HL-60 (cell line): ENCODE results near the gene ADGRA1.

Source experiments
- DNase-seq, 2 experiments: peaks; one replicate each; pipeline ENCODE4 v3.0.0-alpha.2; 2010 to 2020; ENCODE audit warnings: low read depth in 1 of 2, low spot score in 1 of 2
- H3K27ac ChIP-seq: fragments of 250-450 bp; sonication (Bioruptor Pico); replicated peaks from 2 replicates; pipeline ENCODE4 v1.5.1; 2020; ENCODE audit warnings: mild to moderate bottlenecking, moderate library complexity
- H3K27me3 ChIP-seq: fragments of 250-450 bp; sonication (Bioruptor Pico); 2 replicates; pipeline ENCODE4 v1.5.1; 2021; ENCODE audit warnings: mild to moderate bottlenecking, moderate library complexity; ENCODE audit not compliant: insufficient read depth, poor library complexity, severe bottlenecking
- H3K4me3 ChIP-seq: replicated peaks from 2 replicates; pipeline ENCODE4 v1.5.1; 2011; ENCODE audit warnings: mild to moderate bottlenecking, control low read depth, low read length; ENCODE audit not compliant: insufficient read depth
- GABPA ChIP-seq: IDR thresholded peaks from 2 replicates; pipeline ENCODE4 v1.6.1; 2012; ENCODE audit warnings: low read depth
- POLR2AphosphoS5 ChIP-seq: IDR thresholded peaks from 2 replicates; pipeline ENCODE4 v1.6.1; 2012; ENCODE audit warnings: low read depth
- SPI1 ChIP-seq: IDR thresholded peaks from 2 replicates; pipeline ENCODE4 v1.6.1; 2012; ENCODE audit warnings: low read depth, mild to moderate bottlenecking, borderline replicate concordance
- TF ChIP-seq, protein P1 (sequence below): IDR thresholded peaks from one replicate; pipeline ENCODE4 v1.5.1; 2011; ENCODE audit warnings: low read length, control low read depth, inconsistent platforms; ENCODE audit not compliant: insufficient read depth
- TF ChIP-seq, protein P2 (sequence below): IDR thresholded peaks from 2 replicates; pipeline ENCODE4 v1.6.1; 2012; ENCODE audit warnings: low read depth; ENCODE audit not compliant: insufficient replicate concordance

ADGRA1 gene

DNA sequence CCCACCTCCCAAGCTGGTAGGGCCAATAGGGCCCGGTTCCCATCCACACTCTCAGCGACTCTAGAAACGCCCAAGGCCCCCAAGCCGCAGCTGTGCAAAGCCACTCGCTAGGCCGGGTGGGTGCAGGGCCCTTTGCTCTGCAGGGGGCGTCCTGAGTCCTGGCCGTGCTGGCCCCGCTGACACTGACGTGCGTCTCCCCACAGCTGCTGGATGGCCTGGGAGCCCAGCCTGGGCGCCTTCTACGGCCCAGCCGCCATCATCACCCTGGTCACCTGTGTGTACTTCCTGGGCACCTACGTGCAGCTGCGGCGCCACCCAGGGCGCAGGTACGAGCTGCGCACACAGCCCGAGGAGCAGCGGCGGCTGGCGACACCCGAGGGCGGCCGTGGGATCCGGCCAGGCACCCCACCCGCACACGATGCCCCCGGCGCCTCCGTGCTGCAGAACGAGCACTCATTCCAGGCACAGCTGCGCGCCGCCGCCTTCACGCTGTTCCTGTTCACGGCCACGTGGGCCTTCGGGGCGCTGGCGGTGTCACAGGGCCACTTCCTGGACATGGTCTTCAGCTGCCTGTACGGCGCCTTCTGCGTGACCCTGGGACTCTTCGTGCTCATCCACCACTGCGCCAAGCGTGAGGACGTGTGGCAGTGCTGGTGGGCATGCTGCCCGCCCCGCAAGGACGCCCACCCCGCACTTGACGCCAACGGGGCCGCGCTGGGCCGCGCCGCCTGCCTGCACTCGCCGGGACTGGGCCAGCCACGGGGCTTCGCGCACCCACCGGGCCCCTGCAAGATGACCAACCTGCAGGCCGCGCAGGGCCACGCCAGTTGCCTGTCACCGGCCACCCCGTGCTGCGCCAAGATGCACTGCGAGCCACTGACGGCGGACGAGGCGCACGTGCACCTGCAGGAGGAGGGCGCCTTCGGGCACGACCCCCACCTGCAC lies 40.7 kb downstream of the ADGRA1 start:
- Histone ChIP-seq H3K27me3 (peaks cover 9% of the 10 kb centered on the region), H3K27ac (no peak overlapping the region), H3K4me3 (no peak overlapping the region)
- DNase-seq, result no peak
- no peak for TF ChIP-seq POLR2AphosphoS5

DNA sequence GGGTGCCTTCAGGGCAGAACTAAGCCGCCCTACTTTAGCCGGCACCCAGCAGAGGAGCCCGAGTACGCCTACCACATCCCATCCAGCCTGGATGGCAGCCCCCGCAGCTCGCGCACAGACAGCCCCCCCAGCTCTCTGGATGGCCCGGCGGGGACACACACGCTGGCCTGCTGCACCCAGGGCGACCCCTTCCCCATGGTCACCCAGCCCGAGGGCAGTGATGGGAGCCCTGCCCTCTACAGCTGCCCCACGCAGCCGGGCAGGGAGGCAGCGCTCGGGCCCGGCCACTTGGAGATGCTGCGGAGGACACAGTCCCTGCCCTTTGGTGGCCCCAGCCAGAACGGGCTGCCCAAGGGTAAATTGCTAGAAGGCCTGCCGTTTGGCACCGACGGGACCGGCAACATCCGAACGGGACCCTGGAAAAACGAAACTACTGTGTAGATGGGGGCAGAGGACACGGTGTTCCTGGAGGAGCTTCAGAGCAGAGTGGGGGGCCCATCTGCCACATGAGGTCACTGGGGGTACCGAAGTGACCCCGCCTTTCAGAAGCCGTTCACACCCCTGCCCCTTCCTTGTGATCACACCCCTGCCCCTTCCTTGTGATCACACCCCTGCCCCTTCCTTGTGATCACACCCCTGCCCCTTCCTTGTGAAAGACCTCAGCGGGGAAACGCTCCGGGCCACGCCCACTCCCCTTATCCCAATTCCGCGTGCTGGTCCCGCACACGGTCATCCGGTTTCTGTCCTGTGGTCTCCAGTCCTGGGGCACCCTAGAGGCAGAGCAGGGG lies 41.5 kb downstream of the ADGRA1 start:
- Histone ChIP-seq H3K27ac (no peak overlapping the region), H3K4me3 (no peak overlapping the region), H3K27me3 (peaks cover 2% of the 10 kb centered on the region)
- no peak for DNase-seq
- no peak for TF ChIP-seq POLR2AphosphoS5
- no peak for TF ChIP-seq GABPA
- TF ChIP-seq, protein P1, sequence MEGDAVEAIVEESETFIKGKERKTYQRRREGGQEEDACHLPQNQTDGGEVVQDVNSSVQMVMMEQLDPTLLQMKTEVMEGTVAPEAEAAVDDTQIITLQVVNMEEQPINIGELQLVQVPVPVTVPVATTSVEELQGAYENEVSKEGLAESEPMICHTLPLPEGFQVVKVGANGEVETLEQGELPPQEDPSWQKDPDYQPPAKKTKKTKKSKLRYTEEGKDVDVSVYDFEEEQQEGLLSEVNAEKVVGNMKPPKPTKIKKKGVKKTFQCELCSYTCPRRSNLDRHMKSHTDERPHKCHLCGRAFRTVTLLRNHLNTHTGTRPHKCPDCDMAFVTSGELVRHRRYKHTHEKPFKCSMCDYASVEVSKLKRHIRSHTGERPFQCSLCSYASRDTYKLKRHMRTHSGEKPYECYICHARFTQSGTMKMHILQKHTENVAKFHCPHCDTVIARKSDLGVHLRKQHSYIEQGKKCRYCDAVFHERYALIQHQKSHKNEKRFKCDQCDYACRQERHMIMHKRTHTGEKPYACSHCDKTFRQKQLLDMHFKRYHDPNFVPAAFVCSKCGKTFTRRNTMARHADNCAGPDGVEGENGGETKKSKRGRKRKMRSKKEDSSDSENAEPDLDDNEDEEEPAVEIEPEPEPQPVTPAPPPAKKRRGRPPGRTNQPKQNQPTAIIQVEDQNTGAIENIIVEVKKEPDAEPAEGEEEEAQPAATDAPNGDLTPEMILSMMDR, result no peak

DNA sequence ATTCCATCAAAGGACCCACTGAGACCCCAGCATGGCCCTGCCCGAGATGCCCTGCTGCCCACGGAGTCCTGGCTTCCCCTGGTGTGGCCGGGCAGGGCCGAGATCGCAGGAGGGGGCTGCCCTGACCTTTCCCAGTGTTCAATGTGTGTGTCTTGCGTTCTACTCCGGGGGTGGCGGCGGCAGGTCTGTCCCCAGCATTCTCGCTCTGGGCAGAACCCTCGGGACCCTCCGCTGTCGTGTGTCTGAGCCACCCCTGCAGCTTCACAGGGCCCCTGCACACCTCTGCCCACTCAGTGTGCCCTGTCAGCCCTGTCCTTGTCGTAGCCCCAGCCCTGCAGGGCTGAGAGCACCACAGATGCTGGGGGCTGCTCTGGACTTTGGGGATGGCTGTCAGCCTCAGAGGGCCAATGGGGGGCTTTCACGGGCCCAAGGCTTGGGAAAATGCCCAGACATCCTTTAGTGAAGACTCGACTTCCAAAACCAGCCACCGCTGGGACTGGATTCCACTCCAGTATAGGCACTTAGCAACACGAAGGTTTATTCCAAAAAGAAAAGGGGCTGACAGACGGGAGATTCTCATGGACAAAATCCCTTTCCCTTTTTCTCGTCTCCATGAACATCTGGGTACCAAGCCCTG lies 42.3 kb downstream of the ADGRA1 start:
- no peak overlapping the region for H3K27ac ChIP-seq
- no peak for DNase-seq
- TF ChIP-seq, protein P1, result no peak
- TF ChIP-seq, protein P2, sequence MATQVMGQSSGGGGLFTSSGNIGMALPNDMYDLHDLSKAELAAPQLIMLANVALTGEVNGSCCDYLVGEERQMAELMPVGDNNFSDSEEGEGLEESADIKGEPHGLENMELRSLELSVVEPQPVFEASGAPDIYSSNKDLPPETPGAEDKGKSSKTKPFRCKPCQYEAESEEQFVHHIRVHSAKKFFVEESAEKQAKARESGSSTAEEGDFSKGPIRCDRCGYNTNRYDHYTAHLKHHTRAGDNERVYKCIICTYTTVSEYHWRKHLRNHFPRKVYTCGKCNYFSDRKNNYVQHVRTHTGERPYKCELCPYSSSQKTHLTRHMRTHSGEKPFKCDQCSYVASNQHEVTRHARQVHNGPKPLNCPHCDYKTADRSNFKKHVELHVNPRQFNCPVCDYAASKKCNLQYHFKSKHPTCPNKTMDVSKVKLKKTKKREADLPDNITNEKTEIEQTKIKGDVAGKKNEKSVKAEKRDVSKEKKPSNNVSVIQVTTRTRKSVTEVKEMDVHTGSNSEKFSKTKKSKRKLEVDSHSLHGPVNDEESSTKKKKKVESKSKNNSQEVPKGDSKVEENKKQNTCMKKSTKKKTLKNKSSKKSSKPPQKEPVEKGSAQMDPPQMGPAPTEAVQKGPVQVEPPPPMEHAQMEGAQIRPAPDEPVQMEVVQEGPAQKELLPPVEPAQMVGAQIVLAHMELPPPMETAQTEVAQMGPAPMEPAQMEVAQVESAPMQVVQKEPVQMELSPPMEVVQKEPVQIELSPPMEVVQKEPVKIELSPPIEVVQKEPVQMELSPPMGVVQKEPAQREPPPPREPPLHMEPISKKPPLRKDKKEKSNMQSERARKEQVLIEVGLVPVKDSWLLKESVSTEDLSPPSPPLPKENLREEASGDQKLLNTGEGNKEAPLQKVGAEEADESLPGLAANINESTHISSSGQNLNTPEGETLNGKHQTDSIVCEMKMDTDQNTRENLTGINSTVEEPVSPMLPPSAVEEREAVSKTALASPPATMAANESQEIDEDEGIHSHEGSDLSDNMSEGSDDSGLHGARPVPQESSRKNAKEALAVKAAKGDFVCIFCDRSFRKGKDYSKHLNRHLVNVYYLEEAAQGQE, result no peak
- TF ChIP-seq GABPA (no peak), SPI1 (no peak), POLR2AphosphoS5 (no peak)
- H3K4me3 ChIP-seq, result no peak overlapping the region
- H3K27me3 ChIP-seq, result no peaks in the 10 kb centered on the region

DNA sequence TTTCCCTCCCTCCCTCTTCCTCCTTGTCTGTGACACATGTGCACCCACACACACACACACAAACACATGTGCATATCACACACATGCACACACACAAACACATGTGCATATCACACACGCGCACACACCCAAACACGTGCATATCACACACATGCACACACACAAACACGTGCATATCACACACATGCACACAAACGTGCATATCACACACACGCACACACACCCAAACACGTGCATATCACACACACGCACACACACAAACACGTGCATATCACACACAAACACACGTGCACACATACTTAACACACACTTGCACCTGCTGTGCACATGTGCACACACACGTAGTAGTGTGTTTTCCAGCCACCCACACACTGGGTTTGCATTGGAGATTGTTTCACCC lies 42.9 kb downstream of the ADGRA1 start:
- TF ChIP-seq, protein P2, result no peak
- no peak for TF ChIP-seq SPI1
- TF ChIP-seq, protein P1, result no peak
- H3K27me3 ChIP-seq, result no peaks in the 10 kb centered on the region
- H3K4me3 ChIP-seq, result no peak overlapping the region
- no peak for DNase-seq
- no peak overlapping the region for H3K27ac ChIP-seq
